Measurements from ENCODE around the gene ANXA6. TPM values are rescaled to one million over a fixed set of nuclear protein-coding genes. Genes with fewer than 3 reads are reported as not detected.

ANXA6 gene
- total and polyA plus RNA-seq, 2 experiments from 2014 or later: 404 to 628 TPM

DNA sequence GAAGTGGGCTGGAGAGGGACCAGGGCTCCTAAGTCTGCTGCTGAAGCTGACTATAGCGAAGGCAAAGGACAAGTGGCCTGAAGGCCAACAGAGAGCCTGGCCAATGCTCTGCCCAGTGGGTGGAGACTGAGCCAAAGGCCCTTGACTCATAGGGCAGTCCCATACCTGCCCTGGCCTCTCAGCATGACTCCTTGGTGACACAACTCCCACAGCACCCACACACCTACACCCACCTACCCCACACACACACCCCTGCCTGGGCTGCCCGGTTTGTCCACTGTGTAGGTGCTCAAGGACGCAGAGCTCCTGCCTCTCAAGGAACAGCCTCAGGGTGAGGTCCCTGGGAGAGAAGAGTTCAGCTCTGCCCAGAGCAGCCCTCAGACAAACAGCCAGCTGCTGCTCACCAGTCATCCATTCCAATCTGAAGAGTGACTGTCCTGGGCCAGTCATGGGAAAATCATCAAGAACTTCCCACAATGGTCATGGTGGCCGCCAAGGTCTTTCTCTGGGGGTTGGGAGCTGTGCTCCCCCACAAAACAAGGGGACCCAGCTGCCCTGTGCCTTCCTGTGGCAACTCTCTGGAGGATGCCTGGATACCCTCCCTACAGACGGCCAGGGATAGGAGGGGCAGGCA is 81.8 kb downstream of the ANXA6 start:
- no peaks in the 10 kb centered on the region for H3K27me3 ChIP-seq
- peaks cover 4% of the 10 kb centered on the region for H3K4me1 ChIP-seq (ENCODE audit: low read depth)
- TF ChIP-seq, protein P1, sequence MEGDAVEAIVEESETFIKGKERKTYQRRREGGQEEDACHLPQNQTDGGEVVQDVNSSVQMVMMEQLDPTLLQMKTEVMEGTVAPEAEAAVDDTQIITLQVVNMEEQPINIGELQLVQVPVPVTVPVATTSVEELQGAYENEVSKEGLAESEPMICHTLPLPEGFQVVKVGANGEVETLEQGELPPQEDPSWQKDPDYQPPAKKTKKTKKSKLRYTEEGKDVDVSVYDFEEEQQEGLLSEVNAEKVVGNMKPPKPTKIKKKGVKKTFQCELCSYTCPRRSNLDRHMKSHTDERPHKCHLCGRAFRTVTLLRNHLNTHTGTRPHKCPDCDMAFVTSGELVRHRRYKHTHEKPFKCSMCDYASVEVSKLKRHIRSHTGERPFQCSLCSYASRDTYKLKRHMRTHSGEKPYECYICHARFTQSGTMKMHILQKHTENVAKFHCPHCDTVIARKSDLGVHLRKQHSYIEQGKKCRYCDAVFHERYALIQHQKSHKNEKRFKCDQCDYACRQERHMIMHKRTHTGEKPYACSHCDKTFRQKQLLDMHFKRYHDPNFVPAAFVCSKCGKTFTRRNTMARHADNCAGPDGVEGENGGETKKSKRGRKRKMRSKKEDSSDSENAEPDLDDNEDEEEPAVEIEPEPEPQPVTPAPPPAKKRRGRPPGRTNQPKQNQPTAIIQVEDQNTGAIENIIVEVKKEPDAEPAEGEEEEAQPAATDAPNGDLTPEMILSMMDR (IDR thresholded peaks at IDR 0.05; ENCODE audit: low read depth, low read length): no peak
- H3K9me3 ChIP-seq (ENCODE audit: low read depth): no peaks in the 10 kb centered on the region
- no peak overlapping the region for H3K4me3 ChIP-seq
- H3K36me3 ChIP-seq: no peaks in the 10 kb centered on the region
- H3K27ac ChIP-seq: peak overlapping the region; percentile 44
- DNase-seq (ENCODE audit: low read depth in 1 of 2, low spot score in 1 of 2): no peak

DNA sequence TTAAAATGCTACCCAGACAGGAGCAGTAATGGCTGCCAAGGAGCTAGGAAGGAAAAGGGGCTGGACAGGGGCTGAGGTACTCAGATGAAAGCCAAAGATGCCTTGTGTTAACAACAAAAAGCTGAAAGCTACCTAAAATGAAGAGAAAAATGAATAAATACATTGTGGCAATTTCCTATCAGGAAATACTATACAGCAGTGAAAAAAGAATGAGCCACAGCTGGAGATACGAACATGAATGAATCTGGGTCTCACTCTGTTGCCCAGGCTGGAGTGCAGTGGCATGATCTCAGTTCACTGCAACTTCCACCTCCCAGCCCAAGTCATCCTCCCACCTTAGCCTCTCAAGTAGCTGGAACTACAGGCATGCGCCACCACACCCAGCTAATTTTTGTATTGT is 83.0 kb downstream of the ANXA6 start:
- H3K9me3 ChIP-seq (ENCODE audit: low read depth): no peaks in the 10 kb centered on the region
- DNase-seq (ENCODE audit: low read depth in 1 of 2, low spot score in 1 of 2): no peak
- H3K36me3 ChIP-seq: no peaks in the 10 kb centered on the region
- H3K4me3 ChIP-seq: no peak overlapping the region
- no peaks in the 10 kb centered on the region for H3K27me3 ChIP-seq
- H3K4me1 ChIP-seq (ENCODE audit: low read depth): no peaks in the 10 kb centered on the region
- TF ChIP-seq, protein P1 (IDR thresholded peaks at IDR 0.05; ENCODE audit: low read depth, low read length): no peak
- H3K27ac ChIP-seq: no peak overlapping the region

DNA sequence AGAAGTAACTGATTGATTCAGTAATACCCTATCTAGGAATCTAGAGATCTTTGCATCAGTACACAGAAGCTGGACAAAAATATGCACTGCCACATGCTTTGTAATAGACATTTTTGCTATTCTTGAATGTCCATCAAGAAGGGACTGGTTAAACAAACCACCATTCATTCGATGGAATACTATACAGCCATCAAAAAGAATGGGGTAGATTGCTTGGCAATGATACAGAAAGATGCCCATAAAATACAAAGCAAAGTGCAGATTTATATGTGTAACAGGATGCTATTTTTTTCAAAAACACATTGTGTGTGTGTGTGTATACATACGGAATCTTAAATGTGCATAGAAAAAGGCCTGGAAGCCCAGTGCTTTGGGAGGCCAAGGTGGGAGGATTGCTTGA is 84.3 kb downstream of the ANXA6 start:
- Histone ChIP-seq H3K36me3 (no peaks in the 10 kb centered on the region), H3K27me3 (no peaks in the 10 kb centered on the region), H3K4me1 (ENCODE audit: low read depth) (no peaks in the 10 kb centered on the region), H3K27ac (no peak overlapping the region), H3K9me3 (ENCODE audit: low read depth) (no peaks in the 10 kb centered on the region), H3K4me3 (no peak overlapping the region)
- TF ChIP-seq, protein P1 (IDR thresholded peaks at IDR 0.05; ENCODE audit: low read depth, low read length): no peak
- no peak for DNase-seq (ENCODE audit: low read depth in 1 of 2, low spot score in 1 of 2)

DNA sequence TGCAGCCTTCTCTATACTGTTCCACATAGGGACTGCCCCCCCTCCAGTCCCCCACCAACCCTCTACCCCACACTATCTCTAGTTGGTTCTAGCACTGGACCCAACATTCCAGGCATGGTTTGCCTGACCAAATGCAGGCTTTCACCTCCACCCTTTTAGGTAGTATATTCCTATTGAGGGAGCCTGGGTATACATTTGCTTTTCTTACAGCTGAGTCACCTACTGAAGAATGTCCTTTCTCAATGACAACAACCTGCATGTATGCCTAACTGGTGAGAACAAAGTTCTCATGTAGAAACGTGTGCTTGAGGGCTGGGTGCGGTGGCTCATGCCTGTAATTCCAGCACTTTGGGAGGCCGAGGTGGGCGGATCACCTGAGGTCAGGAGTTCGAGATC is 85.0 kb downstream of the ANXA6 start:
- no peaks in the 10 kb centered on the region for H3K27me3 ChIP-seq

DNA sequence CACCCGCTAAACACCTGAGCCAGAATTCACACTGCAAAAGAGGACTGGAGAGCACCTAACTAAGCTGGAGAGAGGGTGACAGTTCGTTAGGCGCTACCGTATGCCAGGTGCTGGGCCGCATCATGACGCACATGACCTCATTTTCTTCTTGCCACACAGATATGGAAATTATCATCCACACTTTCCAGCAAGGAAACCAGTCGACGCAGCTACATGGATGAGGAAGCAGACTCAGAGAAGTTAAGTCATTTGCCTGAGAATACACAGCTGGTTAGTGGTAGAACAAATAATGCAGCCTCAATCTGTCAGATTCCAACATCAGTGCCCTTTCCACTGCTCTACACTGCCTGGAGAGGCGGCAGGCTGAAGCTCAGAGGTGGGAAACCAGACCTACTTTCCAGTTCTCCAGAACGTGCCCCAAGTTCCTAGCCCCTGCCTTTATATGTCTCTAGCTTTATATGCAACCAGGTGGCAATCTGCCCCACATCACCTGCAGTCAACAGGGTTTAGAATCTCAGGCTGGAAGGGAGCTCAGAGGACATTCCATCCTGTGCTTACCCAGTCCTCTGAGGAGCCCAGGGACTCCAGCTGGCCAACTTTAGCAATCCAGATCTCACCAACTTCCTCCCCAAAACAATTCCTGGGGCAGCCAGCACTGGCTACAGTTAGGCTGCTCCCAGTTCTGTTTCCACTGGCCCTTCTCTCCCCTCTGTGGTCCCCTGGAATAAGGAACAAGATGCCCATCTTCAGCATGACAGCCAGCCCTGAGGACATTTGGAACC is 85.5 kb downstream of the ANXA6 start:
- TF ChIP-seq, protein P1 (IDR thresholded peaks at IDR 0.05; ENCODE audit: low read depth, low read length): no peak
- Histone ChIP-seq H3K36me3 (no peaks in the 10 kb centered on the region), H3K9me3 (ENCODE audit: low read depth) (no peaks in the 10 kb centered on the region), H3K27me3 (no peaks in the 10 kb centered on the region), H3K27ac (no peak overlapping the region), H3K4me3 (no peak overlapping the region), H3K4me1 (ENCODE audit: low read depth) (no peaks in the 10 kb centered on the region)
- no peak for DNase-seq (ENCODE audit: low read depth in 1 of 2, low spot score in 1 of 2)

More for the DNA sequence above, 85.0 kb downstream of the ANXA6 start:
- Histone ChIP-seq H3K27ac (no peak overlapping the region), H3K4me3 (no peak overlapping the region), H3K9me3 (ENCODE audit: low read depth) (no peaks in the 10 kb centered on the region), H3K4me1 (ENCODE audit: low read depth) (no peaks in the 10 kb centered on the region), H3K36me3 (no peaks in the 10 kb centered on the region)
- DNase-seq (ENCODE audit: low read depth in 1 of 2, low spot score in 1 of 2): no peak
- TF ChIP-seq, protein P1 (IDR thresholded peaks at IDR 0.05; ENCODE audit: low read depth, low read length): no peak

Measured in cardiac muscle cell (in vitro differentiated cells and primary cell).